Ishikawa (cell line): Measurements from ENCODE around the gene MAPK11.

Experiments used
- CEBPB ChIP-seq: IDR thresholded peaks from 2 replicates; pipeline ENCODE4 v1.6.1; 2012
- EGR1 ChIP-seq: IDR thresholded peaks from 2 replicates; pipeline ENCODE4 v1.6.1; 2012
- EP300 ChIP-seq: IDR thresholded peaks from 2 replicates; pipeline ENCODE4 v1.6.1; 2012; ENCODE audit warnings: borderline replicate concordance
- FOXM1 ChIP-seq: IDR thresholded peaks from 2 replicates; pipeline ENCODE4 v1.6.1; 2012; ENCODE audit warnings: low read depth, borderline replicate concordance
- RAD21 ChIP-seq: IDR thresholded peaks from 2 replicates; pipeline ENCODE4 v1.6.1; 2012; ENCODE audit warnings: low read depth
- ZBTB7A ChIP-seq: IDR thresholded peaks from 2 replicates; pipeline ENCODE4 v1.6.1; 2012; ENCODE audit warnings: low read depth

GRCh38 chr22:50285568-50286229 is 15.5 kb upstream of the MAPK11 start:
- TF ChIP-seq ZBTB7A (no peak), CEBPB (no peak), EP300 (no peak), FOXM1 (no peak), EGR1 (no peak), RAD21 (no peak)
